Common myeloid progenitor, CD34-positive (primary cell): ENCODE measurements around the gene REC8.

Experiments
- CTCF ChIA-PET: fragments of 350-600 bp; sonication (Branson Sonifier 250); formaldehyde crosslinking; loops from one replicate; lab custom pipeline; 2021; ENCODE audit warnings: antibody characterized with exemption; lab: Charles Lee
- POLR2A ChIA-PET: fragments of 350-600 bp; sonication (Branson Sonifier 250); formaldehyde crosslinking; loops from one replicate; lab custom pipeline; 2021; ENCODE audit warnings: antibody characterized with exemption; lab: Charles Lee
- DNase-seq, 3 donors: peaks; one replicate each; pipeline versions ENCODE4 v3.0.0 to v3.0.0-alpha.2; 2013
- H3K27ac ChIP-seq, 2 experiments: 1 replicate in 1 of 2; 2 replicates in 1 of 2; pipeline ENCODE4 v1.7.0; 2013; ENCODE audit warnings: inconsistent platforms in 2 of 2, low read length in 2 of 2, mild to moderate bottlenecking in 2 of 2, low read depth in 1 of 2, moderate library complexity in 1 of 2; ENCODE audit not compliant: severe bottlenecking in 2 of 2, insufficient read depth in 1 of 2, poor library complexity in 1 of 2
- H3K27me3 ChIP-seq, 5 experiments: replicated peaks in 2 of 5; 1 replicate in 3 of 5; 2 replicates in 2 of 5; pipeline versions ENCODE4 v1.6.1 to v1.7.0; 2013; ENCODE audit warnings: low read length in 4 of 5, mild to moderate bottlenecking in 2 of 5, moderate library complexity in 2 of 5, inconsistent platforms in 1 of 5; ENCODE audit not compliant: insufficient read depth in 5 of 5, control insufficient read depth in 4 of 5
- H3K36me3 ChIP-seq, 4 experiments: 1 replicate in 2 of 4; 2 replicates in 2 of 4; pipeline versions ENCODE4 v1.6.1 to v1.7.0; 2013; ENCODE audit warnings: low read length in 3 of 4, control low read depth in 1 of 4, mild to moderate bottlenecking in 1 of 4; ENCODE audit not compliant: control insufficient read depth in 4 of 4, insufficient read depth in 4 of 4
- H3K4me1 ChIP-seq, 4 experiments: 1 replicate in 3 of 4; 2 replicates in 1 of 4; pipeline versions ENCODE4 v1.6.1 to v1.7.1; 2013; ENCODE audit warnings: low read length in 3 of 4, mild to moderate bottlenecking in 3 of 4, control low read depth in 1 of 4, inconsistent platforms in 1 of 4, moderate library complexity in 1 of 4; ENCODE audit not compliant: control insufficient read depth in 4 of 4, insufficient read depth in 4 of 4; ENCODE audit errors: control extremely low read depth in 1 of 4
- H3K4me3 ChIP-seq, 7 experiments: 1 replicate in 4 of 7; 2 replicates in 3 of 7; pipeline versions ENCODE4 v1.5.1 to v1.7.0; 2013; ENCODE audit warnings: mild to moderate bottlenecking in 7 of 7, low read length in 6 of 7, moderate library complexity in 6 of 7, inconsistent platforms in 2 of 7, low read depth in 2 of 7, control low read depth in 1 of 7; ENCODE audit not compliant: insufficient read depth in 4 of 7, control insufficient read depth in 1 of 7; ENCODE audit errors: extremely low read depth in 1 of 7
- H3K9me3 ChIP-seq, 5 experiments: 1 replicate in 4 of 5; 2 replicates in 1 of 5; pipeline versions ENCODE4 v1.6.1 to v1.7.1; 2013; ENCODE audit warnings: low read length in 4 of 5, mild to moderate bottlenecking in 2 of 5, inconsistent platforms in 1 of 5, low read depth in 1 of 5, moderate library complexity in 1 of 5; ENCODE audit not compliant: control insufficient read depth in 4 of 5, insufficient read depth in 2 of 5; ENCODE audit errors: control extremely low read depth in 1 of 5
- WGBS: methylation state at CpG from one replicate; pipeline ENCODE4 v1.1.5; 2013; ENCODE audit not compliant: insufficient coverage; 5-methylcytosine and 5-hydroxymethylcytosine counted together

Gene REC8

GRCh38 chr14:24129410-24129998 lies 42.4 kb upstream of the REC8 start:
- no peak for DNase-seq
- ChIA-PET POLR2A (interaction anchor here (1.1 kb wide), 1 partner anchor 13 kb away, joined by 3 read pairs; no protein-coding TSS in a partner anchor), CTCF (interaction anchor here (1.6 to 5.7 kb wide), 2 partner anchors 12 to 20 kb away, joined by 4 to 46 read pairs; partner anchors contain the start of genes DCAF11 and NRL)
- peaks cover 0 to 20% (median 10%) of the 10 kb centered on the region in 4 experiments for H3K4me1 ChIP-seq
- no peaks in the 10 kb centered on the region for H3K27me3 ChIP-seq
- no peak overlapping the region for H3K4me3 ChIP-seq
- no peaks in the 10 kb centered on the region for H3K9me3 ChIP-seq
- peaks cover 0 to 1% (median 0%) of the 10 kb centered on the region in 4 experiments for H3K36me3 ChIP-seq
- WGBS, result 96% methylated on average over 6 of the region's 8 CpGs
- no peak overlapping the region for H3K27ac ChIP-seq

GRCh38 chr14:24130380-24130716 lies 41.5 kb upstream of the REC8 start, which contains the start of gene FITM1:
TSS of gene FITM1 (plus strand) at chr14:24130659. CDS start at chr14:24131564, 905 bp downstream.
- WGBS, result 92% methylated on average over 4 of the region's 5 CpGs
- H3K4me1 ChIP-seq, result peaks cover 0 to 22% (median 12%) of the 10 kb centered on the region in 4 experiments
- ChIA-PET POLR2A (no interaction called here), CTCF (interaction anchor here (1.6 to 5.7 kb wide), 2 partner anchors 13 to 21 kb away, joined by 4 to 46 read pairs; partner anchors contain the start of genes DCAF11 and NRL)
- no peaks in the 10 kb centered on the region for H3K27me3 ChIP-seq
- no peak for DNase-seq
- no peaks in the 10 kb centered on the region for H3K36me3 ChIP-seq
- H3K27ac ChIP-seq, result no peak within 1 kb of the TSS
- H3K4me3 ChIP-seq, result no peak within 1 kb of the TSS
- H3K9me3 ChIP-seq, result no peaks in the 10 kb centered on the region

GRCh38 chr14:24130717-24131548 lies 40.9 kb upstream of the REC8 start:
- DNase-seq, result no peak
- ChIA-PET CTCF (interaction anchor here (1.6 to 5.7 kb wide), 4 partner anchors 10 to 29 kb away, joined by 4 to 46 read pairs (median 10); partner anchors contain the start of genes DCAF11, EMC9, IRF9 and NRL), POLR2A (no interaction called here)
- peaks cover 0 to 26% (median 15%) of the 10 kb centered on the region in 4 experiments for H3K4me1 ChIP-seq
- H3K36me3 ChIP-seq, result no peaks in the 10 kb centered on the region
- H3K9me3 ChIP-seq, result no peaks in the 10 kb centered on the region
- H3K27me3 ChIP-seq, result no peaks in the 10 kb centered on the region
- no peak overlapping the region for H3K27ac ChIP-seq
- H3K4me3 ChIP-seq, result no peak overlapping the region
- 88% methylated on average over 7 of the region's 7 CpGs for WGBS

- H3K27ac ChIP-seq, result no peak overlapping the region
- H3K9me3 ChIP-seq, result no peaks in the 10 kb centered on the region
- CTCF ChIA-PET, result interaction anchor here (2.6 to 5.7 kb wide), 3 partner anchors 9 to 29 kb away, joined by 9 to 46 read pairs (median 11); partner anchors contain the start of genes DCAF11, EMC9, IRF9 and NRL
- H3K4me3 ChIP-seq, result no peak overlapping the region
- H3K27me3 ChIP-seq, result no peaks in the 10 kb centered on the region
- 96% methylated on average over 10 of the region's 15 CpGs for WGBS
- H3K36me3 ChIP-seq, result no peaks in the 10 kb centered on the region
- POLR2A ChIA-PET, result no interaction called here
- DNase-seq, result no peak
- H3K4me1 ChIP-seq, result peaks cover 0 to 28% (median 18%) of the 10 kb centered on the region in 4 experiments
Observed at GRCh38 chr14:24131549-24131966, 40.3 kb upstream of the REC8 start.

- Histone ChIP-seq H3K36me3 (peaks cover 0 to 2% (median under 1%) of the 10 kb centered on the region in 4 experiments), H3K9me3 (no peaks in the 10 kb centered on the region), H3K27ac (no peak overlapping the region), H3K4me3 (peak overlapping the region in 1 of 7 experiments; percentile 26), H3K27me3 (no peaks in the 10 kb centered on the region), H3K4me1 (peaks cover 0 to 34% (median 24%) of the 10 kb centered on the region in 4 experiments)
- WGBS, result 37% methylated on average over 22 of the region's 24 CpGs
- ChIA-PET CTCF (interaction anchor here (2.6 to 5.7 kb wide), 3 partner anchors 9 to 28 kb away, joined by 9 to 46 read pairs (median 11); partner anchors contain the start of genes DCAF11, EMC9, IRF9 and NRL), POLR2A (interaction anchor here (1.0 kb wide), 1 partner anchor 9 kb away, joined by 3 read pairs; the partner anchor contains the start of gene EMC9)
- peak in 1 of 3 donors; percentile 33 for DNase-seq
Observed at GRCh38 chr14:24132061-24132685, 39.7 kb upstream of the REC8 start.

GRCh38 chr14:24132976-24133375 lies 38.9 kb upstream of the REC8 start:
- Histone ChIP-seq H3K4me3 (no peak overlapping the region), H3K27ac (no peak overlapping the region), H3K9me3 (no peaks in the 10 kb centered on the region), H3K4me1 (peaks cover 0 to 41% (median 27%) of the 10 kb centered on the region in 4 experiments), H3K27me3 (no peaks in the 10 kb centered on the region), H3K36me3 (peaks cover 0 to 10% (median 8%) of the 10 kb centered on the region in 4 experiments)
- CTCF ChIA-PET, result interaction anchor here (1.2 to 5.7 kb wide), 4 partner anchors 8 to 27 kb away, joined by 3 to 46 read pairs (median 10); partner anchors contain the start of genes DCAF11, EMC9, IRF9 and NRL
- no peak for DNase-seq
- no CpG with 5 or more reads among the region's 2 CpGs for WGBS
- POLR2A ChIA-PET, result interaction anchor here (1.0 kb wide), 1 partner anchor 8 kb away, joined by 3 read pairs; the partner anchor contains the start of gene EMC9
